GM18909 (cell line): ENCODE measurements around the gene GPR108.
A peak's percentile ranks its signal among the peaks of the same experiment; 100 is the strongest.
"Not testable (repeated sequence)": the region's sequence is repeated elsewhere in the genome, so short reads cannot be mapped to it uniquely, and the experiment has no call there.

Experiments used
- ATAC-seq: cut with Tn5 transposase; IDR thresholded peaks from one replicate; pipeline ENCODE4 v1.9.1; 2021; ENCODE audit warnings: mild to moderate bottlenecking; ENCODE audit not compliant: unreplicated experiment, poor library complexity

The GPR108 gene

DNA sequence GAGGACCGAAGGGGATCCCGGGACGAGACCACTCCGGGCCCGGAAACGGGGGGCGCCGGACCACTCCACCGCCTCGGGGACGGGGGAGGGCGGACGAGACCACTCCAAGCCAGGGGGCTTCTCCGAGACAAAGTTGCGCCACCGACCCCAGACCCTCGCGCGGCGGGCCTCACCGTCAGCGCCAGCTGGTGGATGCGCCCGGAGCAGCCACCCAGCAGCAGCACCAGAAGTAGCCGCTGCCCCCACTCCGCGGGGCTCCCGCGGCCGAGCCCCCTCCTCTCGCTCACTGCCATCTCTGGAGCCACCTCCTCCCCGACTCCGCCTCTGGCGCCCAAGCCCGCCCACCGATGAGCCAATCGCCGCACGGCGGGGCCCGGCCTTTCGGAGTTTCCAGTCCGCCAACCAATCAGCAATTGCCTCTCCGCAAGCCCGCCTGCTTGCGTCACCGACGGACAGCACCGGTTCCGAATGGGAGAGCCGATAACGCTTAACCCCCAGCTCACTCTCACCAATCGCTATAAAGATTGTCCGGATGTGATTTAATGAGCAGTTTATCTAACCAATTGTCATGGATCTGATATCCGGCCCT is at the start of gene GPR108:
TSS of gene GPR108 (minus strand) at position 297 of the 589 bp plus-strand sequence. CDS start at position 293, 4 bp downstream.
- peak; percentile 76 for ATAC-seq

DNA sequence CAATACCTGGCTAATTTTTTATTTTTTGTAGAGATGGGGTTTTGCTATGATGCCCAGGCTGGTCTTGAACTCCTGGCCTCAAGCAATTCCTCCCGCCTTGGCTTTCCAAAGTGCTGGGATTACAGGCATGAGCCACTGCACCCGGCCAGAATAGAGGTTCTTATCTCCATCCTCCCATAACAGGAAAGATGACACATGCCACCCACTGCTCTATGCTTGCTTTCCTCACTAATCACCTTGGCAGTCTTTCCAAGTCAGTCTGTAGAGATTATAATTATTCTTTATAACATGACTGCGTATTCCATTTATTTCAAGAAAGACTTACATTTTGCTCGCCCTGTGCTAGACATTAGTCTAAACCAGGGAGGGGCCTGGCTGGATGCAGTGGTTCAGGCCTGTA is 41.8 kb upstream of the GPR108 start:
- ATAC-seq, result no peak

DNA sequence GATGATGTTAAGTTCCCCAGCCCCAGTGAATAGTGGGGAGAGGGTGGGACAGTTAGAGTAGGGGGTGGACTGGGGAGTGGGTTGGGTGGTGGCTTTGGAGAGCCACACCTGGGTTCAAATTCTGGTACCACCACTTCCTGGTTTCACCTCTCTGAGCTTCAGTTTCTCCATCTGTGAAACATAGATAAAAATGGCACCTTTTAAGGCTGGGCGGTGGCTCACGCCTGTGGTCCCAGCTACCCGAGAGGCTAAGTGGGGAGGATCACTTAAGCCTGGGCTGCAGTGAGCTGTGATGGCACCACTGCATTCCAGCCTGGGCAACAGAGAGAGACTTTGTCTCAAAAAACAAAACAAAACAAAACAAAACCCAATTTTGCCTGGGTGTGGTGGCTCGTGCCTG is 41.0 kb upstream of the GPR108 start:
- no peak for ATAC-seq

DNA sequence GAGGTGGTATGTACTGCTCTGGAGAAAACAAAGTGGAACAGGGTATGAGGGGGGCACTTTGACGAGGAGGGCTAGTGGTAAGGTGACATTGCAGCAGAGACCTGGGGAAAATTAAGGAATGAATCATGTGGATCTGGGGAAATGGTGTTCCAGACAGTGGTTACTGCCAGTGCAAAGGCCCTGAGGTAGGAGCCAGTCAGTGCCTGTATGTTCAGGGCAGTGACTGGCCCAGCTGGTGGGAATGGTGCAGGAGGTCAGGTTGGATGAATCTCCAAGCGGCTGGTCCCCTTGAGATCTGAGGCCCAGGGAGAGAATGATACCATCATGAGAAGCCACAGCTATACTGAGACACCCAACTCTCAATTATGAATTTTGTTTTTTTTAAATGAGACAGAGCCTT is 40.1 kb upstream of the GPR108 start:
- no peak for ATAC-seq

DNA sequence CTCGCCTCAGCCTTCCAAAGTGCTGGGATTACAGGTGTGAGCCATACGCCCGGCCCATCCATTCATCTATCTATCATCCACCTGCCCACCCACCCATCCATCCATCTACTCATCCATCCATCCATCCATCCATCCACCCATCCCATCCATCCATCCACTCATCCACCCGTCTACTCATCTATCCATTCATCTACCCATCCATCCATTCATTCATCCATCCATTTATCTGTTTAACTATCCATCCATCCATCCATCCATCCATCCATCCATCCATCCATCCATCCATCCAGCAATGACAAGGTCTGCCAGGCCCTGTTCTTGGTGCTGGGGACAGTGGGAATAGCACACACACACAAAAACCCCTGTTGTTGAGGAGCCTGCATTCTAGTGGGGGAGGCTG is 39.6 kb upstream of the GPR108 start:
- no peak for ATAC-seq

DNA sequence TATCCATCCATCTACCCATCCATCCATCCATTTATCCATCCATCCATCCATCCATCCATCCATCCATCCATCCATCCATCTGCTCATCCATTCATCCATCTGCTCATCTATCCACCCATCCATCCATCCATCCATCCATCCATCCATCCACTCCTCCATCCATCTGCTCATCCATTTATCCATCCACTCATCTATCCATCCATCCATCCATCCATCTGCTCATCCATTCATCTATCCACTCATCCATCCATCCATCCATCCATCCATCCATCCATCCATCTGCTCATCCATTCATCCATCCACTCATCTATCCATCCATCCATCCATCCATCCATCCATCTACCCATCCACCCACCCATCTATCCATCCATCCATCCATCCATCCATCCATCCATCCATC is 38.7 kb upstream of the GPR108 start:
- not testable (repeated sequence) for ATAC-seq

DNA sequence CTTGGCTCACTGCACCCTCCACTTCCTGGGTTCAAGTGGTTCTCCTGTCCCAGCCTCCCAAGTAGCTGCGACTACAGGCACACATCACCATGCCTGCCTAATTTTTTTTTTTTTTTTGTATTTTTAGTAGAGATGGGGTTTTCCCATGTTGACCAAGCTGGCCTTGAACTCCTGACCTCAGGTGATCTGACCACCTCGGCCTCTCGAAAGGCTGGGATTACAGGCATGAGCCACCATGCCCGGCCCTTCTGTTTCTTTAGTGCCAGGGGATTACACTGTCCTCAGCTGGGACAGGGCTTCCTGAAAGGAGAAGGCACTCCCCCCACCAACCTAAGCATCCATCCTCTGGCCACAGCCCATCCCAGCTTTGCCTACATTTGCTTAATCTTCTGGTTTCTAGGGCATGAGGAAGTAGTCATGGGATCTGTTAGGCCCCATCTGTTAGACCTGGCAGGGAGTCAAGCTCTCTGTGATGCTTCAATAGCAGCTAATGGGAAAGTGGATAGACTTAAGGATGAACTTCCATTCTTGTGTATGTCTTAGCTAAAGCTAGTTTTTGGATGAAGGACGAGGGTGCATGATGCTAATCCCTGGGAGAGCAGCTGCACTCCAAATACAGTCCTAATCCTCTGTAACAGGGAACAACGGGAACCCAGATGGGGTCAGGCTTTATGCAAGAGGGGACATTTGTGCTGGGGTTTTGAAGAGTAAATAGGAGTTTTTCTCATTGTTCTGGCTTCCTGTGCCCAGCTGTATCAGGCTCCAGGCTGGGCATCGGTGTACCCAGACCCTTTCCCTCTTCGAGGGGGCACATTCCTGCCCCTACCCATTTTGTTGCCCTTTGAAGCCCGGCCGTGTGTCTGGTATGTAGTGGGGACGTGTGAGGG is 37.7 kb upstream of the GPR108 start:
- ATAC-seq, result no peak

DNA sequence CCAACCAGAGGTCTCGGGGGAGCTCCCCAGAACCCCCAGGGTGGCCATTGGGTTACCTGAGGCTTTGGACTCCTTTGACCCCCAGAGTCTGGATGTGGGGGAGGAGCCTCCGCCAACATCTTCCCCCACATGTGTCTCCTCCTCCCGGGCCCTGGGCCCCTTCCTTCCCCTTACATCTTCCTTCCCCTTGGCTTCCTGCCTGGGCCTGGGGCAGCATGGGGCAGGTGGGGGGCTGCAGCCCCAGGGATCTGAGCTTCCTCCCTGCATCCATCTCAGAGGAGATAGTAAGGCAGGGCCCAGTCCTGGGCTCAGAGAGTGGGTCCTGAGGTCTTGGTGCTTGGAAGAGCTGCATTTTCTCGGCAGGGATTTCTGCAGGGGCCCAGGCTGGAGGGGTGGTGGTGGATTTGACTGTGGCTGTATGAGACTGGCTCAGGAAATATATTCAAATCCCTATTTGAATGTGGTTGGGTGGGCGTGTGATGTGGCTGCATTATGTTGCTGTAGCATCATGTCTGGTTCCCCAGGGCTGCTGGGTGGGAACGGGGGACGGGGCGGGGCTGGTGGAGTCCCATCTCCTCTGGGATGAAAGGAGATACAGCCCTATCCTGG is 36.0 kb upstream of the GPR108 start:
- peak; percentile 42 for ATAC-seq

DNA sequence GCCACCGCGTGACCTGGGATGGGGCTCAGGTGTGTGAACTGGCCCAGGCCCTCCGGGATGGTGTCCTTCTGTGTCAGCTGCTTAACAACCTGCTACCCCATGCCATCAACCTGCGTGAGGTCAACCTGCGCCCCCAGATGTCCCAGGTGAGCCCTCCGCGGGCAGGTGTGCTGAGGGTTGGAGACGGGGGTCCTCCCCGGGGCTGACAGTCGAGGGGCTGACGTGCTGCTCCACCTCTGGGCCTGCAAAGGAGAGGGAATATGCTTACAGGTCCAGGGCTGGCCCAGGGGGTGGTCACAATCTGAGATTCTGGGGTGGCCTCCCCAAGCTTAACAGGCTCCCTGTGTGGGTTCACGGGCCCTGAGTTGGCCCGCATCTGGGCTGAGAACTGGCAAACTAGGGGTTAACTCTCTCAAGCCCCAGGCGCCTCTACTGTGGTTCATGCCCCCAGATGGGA is 35.5 kb upstream of the GPR108 start:
- no peak for ATAC-seq

DNA sequence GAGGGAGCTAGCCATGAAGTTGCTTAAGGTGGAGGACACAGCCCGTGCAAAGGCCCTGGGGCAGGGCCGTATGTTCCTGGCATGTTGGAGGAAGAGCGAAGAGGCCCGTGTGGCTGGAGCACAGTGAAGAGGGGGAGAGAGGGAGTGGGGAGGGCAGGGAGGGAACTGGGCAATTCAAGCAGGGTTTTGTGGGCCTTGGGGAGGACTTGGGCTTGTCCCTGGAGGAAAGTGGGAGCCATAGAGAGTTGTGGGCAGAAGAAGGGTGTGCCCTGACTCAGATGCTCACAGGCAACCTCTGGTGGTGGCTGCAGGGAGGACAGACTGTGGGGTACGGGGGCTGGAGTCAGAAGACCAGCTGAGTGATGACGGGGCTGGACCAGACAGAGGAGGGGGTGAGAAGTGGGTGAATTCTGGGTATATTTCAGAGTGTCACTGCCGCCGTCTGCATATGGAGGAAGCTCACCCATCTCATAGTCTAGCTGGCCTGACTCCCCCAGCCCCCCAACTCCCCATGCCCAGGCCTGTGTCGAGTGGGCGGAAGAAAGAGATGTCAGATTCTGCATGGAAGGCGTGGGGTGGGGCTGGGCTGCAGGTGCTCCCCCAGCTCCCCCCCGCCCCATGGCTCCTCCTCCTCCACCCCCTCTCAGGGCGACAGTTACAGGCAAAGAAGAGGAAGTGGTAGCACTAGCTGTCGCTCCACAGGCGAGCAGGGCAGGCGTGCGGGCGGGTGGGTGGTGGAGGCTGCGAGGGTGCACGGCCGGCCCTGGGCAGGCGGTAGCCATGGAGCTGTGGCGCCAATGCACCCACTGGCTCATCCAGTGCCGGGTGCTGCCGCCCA is 34.9 kb upstream of the GPR108 start, which contains the start of gene VAV1:
TSS of gene VAV1 (plus strand) at position 681 of the 838 bp plus-strand sequence. CDS start at position 781, 100 bp downstream.
- ATAC-seq, result peak; percentile 52

DNA sequence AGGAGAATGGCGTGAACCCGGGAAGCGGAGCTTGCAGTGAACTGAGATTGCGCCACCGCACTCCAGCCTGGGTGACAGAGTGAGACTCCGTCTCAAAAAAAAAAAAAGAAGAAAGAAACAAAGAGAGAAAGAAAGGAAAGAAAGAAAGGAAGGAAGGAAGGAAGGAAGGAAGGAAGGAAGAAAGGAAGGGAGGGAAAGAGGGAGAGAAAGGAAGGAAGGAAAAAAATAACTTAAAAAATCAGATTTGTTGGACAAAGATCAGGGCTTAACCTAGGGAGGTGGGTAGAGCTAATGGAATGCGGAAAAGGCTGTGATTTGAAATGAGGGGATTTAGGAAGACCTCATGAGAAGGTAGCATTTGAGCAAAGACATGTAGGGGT is 34.3 kb upstream of the GPR108 start:
- ATAC-seq, result not testable (repeated sequence)

DNA sequence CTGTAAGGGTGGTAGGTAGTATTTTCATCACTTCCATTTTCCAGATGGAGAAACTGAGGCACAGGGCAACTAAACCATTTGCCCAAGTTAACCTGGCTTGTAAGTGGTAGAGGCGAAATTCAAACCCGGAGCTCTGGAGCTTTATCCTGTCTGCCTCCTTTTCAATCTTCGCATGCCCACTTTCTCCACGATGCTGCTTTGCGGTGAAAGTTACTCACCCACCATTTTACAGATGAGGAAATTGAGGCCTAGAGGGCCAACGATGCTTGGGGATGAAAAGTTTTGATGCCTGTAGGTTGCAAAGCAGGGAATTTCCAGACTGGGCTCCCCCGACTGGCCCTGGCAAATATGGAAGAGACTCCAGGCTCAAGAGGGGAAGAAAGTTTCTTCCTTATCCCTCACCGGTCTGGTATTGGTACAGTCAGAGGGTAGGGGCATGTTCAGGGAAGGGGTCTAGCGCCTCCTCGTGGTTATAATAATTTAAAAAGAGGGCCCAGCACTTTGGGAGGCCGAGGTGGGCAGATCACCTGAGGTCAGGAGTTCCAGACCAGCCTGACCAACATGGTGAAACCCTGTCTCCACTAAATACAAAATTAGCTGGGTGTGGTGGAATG is 31.7 kb upstream of the GPR108 start:
- ATAC-seq, result no peak

DNA sequence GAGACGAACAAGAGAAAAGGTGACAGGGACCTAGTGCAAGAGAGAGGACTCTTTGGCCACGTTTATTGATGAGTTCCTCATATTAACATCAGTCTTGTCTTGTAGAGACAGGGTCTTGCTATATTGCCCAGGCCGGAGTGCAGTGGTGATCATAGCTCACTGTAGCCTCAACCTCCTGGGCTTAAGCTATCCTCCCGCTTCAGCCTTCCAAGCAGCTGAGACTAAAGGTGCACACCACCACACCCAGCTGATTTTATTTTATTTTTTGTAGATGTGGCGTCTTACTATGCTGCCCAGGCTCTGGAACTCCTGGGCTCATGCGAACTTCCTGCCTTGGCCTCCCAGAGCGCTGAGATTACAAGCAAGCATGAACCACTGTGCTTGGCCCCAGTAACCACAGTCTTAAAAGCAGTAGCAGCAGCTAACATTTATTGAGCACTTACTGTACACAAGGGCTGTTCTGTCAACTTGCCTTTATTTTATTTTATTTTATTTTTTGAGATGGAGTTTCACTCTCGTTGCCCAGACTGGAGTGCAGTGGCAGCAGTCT is 30.9 kb upstream of the GPR108 start:
- no peak for ATAC-seq

DNA sequence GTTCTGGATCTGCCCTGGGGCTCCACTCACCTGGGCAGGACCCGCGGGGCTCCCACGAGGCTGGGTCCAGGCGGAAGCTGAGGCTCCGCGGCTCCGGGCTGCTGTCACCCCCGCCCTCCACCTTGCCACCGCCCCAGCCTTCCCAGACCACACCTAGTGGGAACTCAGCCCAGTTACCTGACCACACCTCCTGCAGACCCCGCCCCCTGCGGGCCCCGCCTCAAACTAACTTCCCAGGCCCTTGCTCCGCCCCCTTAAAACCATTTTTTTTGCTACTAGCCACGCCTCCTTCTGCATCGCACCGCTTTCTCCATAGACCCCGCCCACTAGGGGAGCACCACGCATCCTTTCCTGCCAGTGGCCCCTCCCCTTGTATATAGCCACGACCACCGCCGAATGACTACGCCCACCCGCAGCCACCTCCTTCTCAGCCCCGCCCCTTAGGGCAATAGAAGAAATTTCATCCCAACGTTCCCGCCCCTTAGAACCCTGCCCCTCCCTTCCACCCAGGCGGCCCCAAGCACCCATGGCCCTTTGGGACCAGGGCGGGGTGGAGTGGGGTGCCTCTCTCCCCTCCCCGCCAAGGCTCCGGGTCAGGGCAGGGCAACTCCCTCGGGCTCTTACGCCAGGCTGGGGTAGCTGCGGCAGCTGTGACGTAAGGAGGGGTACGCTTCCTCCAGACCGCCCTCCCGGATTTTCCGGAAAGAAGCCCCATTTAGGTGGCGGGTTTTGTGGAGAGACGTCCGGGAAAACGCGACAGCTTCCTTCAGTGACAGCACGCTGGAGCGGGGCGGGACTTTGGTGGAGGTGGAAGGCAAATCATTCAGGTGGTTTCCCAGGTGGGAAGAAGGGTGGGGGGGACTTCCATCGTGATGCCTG is 30.2 kb upstream of the GPR108 start, which contains the start of gene SH2D3A:
TSS of gene SH2D3A (minus strand) at position 79 of the 879 bp plus-strand sequence. CDS start 3,687 bp downstream, outside the sequence.
- peak; percentile 77 for ATAC-seq

DNA sequence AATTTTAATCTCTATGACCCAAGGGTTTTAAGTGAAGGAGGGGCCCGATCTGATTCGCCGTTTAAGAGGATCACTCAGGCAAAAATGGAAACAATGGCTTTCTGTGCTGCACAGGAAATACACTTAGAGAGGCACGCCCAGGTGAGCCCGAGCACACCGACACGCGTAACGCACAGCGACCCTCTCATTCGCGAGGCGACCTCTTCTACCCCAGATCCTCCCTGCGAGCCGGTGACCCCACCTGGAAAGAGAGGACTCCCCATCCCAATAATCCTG is 29.6 kb upstream of the GPR108 start:
- peak; percentile 16 for ATAC-seq

DNA sequence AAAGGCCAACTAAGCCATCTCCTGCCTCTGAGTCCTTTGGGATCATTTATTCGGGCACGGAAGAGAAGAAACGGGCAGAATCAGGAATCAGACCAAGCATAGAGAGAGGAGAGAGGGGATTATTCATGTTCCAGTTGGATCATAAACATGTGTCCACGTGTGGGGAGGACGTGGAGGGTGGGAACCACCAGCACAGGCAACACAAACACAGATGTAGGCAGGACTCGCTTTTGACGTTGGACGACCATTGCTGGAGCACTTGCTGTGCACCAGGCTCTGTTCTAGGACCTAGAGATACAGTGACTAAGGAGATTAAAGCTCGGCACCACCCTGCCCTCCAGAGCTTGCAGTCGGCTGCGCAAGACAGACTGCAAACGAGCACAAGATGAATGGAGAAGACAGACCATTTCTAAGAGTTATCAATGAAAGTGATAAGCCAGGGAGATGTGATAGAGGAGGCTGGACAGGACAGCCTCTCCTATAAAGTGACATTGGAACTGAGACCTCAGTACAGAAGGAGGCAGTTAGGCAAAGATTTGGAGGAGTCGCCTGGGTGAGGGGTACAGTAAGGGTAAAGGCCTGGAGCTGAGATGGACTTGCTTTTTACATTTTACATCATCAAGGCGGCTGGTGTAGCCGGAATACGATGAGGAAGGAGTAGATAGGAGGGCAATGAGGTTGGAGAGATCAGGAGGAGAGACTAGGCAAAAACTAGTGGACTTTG is 29.1 kb upstream of the GPR108 start:
- ATAC-seq, result no peak

DNA sequence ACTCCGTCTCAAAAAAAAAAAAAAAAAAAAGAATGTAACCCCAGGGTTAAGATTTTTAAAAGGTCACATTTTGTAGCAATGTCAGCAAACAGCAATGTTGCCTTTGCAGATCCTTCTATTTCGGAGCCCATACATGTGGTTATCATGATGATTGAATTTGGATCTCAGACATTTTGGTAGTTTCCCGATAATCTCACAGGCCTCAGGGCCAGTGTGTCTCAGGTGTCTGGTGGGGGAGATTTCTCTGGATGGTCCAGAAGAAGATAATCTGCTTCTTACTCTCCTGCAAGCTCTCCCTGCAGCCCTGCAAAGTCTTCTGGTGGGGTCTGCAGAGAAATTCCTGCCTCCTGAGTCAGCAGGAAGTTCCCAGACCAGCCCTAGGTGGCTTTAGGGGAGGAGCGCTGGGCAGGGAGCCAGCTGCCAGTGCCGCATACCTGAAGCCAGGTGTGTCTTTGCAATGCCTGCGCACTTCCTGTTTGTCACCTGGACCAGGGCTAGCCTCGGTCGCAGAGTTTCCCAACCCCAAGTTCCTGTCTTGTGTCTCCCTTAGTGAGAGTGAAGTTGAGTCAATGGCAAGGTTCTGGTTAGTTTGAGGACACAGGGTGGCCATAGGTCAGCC is 28.5 kb upstream of the GPR108 start:
- ATAC-seq, result no peak
